Chondrocyte (in vitro differentiated cells): Measurements from ENCODE around the gene SMLR1. TPM values are rescaled to one million over a fixed set of nuclear protein-coding genes. Genes with fewer than 3 reads are reported as not detected.

Experiments
- DNase-seq: peaks from one replicate; pipeline ENCODE4 v3.0.0; 2021; ENCODE audit warnings: mixed read lengths, low spot score
- H3K27ac Mint-ChIP-seq: one replicate; pipeline ENCODE4 v1.8.0; 2021; ENCODE audit warnings: mild to moderate bottlenecking, moderate library complexity, mixed read lengths; ENCODE audit not compliant: unreplicated experiment
- H3K27me3 Mint-ChIP-seq: 2 replicates; pipeline ENCODE4 v1.8.0; 2021; ENCODE audit warnings: low read depth, mixed read lengths
- H3K36me3 Mint-ChIP-seq: 2 replicates; pipeline ENCODE4 v1.8.0; 2021; ENCODE audit warnings: low read depth, mixed read lengths
- H3K4me1 Mint-ChIP-seq: 2 replicates; pipeline ENCODE4 v1.8.0; 2021; ENCODE audit warnings: low read depth, mild to moderate bottlenecking, mixed read lengths
- H3K4me3 Mint-ChIP-seq: one replicate; pipeline ENCODE4 v1.8.0; 2021; ENCODE audit warnings: mild to moderate bottlenecking, moderate library complexity, mixed read lengths; ENCODE audit not compliant: unreplicated experiment
- H3K9me3 Mint-ChIP-seq: 2 replicates; pipeline ENCODE4 v1.8.0; 2021; ENCODE audit warnings: low read depth, mixed read lengths
- total RNA-seq: library from RNA; stranded (reverse); gene quantifications from 3 replicates; pipeline ENCODE4 v1.2.1, GENCODE V29; 2021
- TF ChIP-seq, protein P1 (sequence below): fragments of 200-600 bp; sonication (generic); IDR thresholded peaks from 2 replicates; pipeline ENCODE4 v1.5.0; 2021; ENCODE audit warnings: antibody characterized with exemption, mild to moderate bottlenecking, moderate library complexity

Gene SMLR1
- total RNA-seq, 1 donor from 2014 or later: not detected

DNA sequence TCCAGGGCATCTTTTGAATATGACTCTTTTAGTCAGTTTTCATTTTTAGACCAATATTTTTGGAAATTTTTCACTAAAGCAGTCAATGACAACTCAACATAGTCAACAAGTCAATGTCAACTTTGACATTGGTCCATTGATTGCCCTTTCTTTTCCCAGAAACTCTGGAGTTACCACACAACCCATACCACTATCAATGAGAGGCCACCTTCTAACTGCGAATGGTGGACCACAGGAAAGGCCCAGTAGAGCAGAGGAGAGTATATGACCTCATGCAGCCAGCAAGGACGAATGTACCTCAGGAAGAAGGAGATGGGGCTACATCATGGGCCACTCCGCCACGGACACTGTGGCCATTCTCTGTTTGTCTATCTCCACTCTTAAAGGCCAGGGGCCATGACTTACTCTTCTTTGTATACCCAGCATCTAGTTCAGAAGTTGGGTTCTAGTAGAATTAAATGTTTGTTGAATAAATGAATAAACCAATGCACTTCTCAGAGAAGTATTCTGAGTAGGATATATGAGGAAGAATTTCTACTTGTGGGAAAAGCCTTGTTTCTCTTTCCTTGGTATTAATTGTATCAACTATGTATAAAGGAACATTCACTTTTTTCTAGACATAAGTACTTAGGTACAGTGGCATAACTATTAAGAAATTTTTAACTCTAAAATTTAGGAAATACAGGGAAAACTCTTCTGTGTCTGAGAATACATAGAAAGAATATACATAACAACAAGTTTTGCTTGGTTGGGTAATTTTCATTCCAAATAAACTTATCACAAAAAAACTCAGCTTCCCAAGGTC is 562 bp upstream of the SMLR1 start:
- Mint-ChIP-seq H3K4me3 (no peak overlapping the region), H3K27me3 (no peaks in the 10 kb centered on the region), H3K36me3 (no peaks in the 10 kb centered on the region), H3K4me1 (no peaks in the 10 kb centered on the region), H3K27ac (no peak overlapping the region), H3K9me3 (no peaks in the 10 kb centered on the region)
- TF ChIP-seq, protein P1, sequence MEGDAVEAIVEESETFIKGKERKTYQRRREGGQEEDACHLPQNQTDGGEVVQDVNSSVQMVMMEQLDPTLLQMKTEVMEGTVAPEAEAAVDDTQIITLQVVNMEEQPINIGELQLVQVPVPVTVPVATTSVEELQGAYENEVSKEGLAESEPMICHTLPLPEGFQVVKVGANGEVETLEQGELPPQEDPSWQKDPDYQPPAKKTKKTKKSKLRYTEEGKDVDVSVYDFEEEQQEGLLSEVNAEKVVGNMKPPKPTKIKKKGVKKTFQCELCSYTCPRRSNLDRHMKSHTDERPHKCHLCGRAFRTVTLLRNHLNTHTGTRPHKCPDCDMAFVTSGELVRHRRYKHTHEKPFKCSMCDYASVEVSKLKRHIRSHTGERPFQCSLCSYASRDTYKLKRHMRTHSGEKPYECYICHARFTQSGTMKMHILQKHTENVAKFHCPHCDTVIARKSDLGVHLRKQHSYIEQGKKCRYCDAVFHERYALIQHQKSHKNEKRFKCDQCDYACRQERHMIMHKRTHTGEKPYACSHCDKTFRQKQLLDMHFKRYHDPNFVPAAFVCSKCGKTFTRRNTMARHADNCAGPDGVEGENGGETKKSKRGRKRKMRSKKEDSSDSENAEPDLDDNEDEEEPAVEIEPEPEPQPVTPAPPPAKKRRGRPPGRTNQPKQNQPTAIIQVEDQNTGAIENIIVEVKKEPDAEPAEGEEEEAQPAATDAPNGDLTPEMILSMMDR: no peak
- DNase-seq: no peak

DNA sequence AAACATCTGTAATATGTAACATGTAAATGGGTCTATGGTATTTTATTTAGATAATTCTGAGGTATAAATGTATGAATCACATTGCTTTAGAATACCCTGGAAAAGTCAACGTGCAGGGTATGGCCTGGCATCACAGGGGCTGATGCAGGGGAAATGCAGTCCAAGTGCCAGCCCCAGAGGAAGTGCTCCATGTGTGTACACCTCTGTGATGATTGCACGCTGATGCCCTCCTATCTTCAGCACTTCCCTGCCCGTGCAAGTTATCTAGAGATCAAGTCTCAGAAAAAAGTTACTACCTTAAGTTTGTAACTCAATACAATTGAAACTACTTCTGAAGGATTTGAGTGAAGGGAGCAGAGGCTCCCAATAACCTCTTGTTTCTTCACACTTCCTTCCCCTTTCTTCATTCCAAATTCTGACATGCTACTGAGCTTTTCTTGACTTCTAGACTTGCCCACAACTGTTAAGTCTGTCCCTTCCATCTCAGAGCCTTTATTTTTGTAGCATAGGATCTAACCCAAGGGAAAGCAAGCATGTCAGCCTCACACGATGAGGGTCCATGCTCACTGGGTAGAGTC is 2.2 kb downstream of the SMLR1 start:
- Mint-ChIP-seq H3K4me3 (no peak overlapping the region), H3K9me3 (no peaks in the 10 kb centered on the region), H3K36me3 (no peaks in the 10 kb centered on the region), H3K27ac (no peak overlapping the region), H3K27me3 (no peaks in the 10 kb centered on the region), H3K4me1 (no peaks in the 10 kb centered on the region)
- TF ChIP-seq, protein P1: no peak
- DNase-seq: no peak

DNA sequence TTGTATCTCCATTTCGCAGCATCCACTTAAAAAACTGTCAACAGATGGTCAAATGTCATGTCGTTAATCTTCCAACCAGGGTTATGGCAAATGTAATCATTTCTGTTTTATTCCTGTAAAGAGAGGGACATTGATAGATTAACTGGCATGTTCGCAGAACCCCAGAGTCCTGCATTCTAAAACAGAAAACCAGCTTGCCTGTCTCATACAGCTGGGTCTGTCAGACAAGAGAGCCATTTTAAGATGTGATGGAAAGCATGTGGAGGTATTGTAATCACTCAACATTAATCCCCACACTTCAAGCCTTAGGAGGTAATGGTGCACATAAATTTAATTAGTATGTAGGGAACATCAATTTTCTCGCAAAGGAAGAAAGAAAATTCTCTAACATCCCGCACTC is 4.4 kb downstream of the SMLR1 start:
- H3K4me3 Mint-ChIP-seq: no peak overlapping the region
- DNase-seq: no peak

DNA sequence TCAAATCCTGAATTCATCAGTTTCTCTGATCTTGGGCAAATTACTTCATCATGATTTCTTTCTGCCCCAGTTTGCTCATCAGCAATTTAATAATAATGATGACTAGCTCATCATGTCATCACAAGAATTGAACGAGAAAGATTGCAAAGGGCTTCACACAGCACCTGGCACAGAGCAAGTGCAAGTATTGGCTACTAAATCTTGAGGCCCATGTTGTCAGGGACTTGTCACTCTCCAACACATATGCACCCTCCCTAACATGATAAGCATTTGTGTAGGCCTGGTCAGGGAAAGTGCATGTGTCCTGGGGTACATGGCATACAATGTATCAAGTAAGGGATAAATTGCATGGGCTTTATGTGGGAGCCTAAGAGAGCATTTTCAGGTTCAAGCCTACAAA is 6.4 kb downstream of the SMLR1 start:
- Mint-ChIP-seq H3K27ac (no peak overlapping the region), H3K4me1 (peaks cover 3% of the 10 kb centered on the region), H3K9me3 (no peaks in the 10 kb centered on the region), H3K36me3 (no peaks in the 10 kb centered on the region), H3K4me3 (no peak overlapping the region), H3K27me3 (no peaks in the 10 kb centered on the region)
- TF ChIP-seq, protein P1: no peak
- no peak for DNase-seq

More for the DNA sequence above, 4.4 kb downstream of the SMLR1 start:
- H3K4me1 Mint-ChIP-seq: no peaks in the 10 kb centered on the region
- TF ChIP-seq, protein P1: no peak
- no peaks in the 10 kb centered on the region for H3K27me3 Mint-ChIP-seq
- no peaks in the 10 kb centered on the region for H3K36me3 Mint-ChIP-seq
- no peaks in the 10 kb centered on the region for H3K9me3 Mint-ChIP-seq
- H3K27ac Mint-ChIP-seq: no peak overlapping the region

DNA sequence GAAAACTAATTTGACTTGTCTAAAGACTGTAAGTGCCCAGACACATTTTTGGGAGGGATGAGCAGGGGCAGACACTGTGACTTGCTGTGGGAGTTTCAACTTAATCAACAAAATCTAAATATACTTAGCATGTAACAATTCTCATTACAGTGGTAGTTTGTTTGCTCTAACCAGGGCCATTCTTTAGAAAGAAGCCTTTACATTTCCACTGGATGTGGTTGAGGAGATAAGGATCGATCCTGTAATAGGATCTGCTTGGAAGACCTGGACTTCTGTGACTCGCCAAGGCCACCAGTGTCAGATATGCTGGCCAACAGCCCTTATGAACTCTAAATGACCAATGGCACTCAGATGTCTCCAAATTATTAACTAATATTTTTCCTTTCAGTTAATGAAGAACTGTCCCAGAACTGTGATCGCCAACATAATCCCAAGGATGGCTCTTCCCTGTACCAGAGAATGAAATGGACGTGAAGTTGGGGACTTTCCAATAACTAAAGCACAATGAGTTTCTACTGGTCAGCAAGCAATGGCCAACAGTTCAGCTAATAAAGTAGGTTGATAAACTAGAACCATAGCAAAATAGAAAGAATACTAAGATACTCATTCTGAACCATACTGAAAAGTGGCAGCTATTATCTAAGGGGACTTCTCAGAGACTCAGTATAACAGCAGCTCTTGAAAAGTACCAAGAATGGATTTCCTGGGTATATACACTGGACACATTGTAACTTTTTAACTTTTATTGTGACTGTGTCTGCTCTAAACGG is 7.5 kb downstream of the SMLR1 start:
- no peak for DNase-seq
- Mint-ChIP-seq H3K4me3 (no peak overlapping the region), H3K27me3 (no peaks in the 10 kb centered on the region), H3K9me3 (no peaks in the 10 kb centered on the region), H3K36me3 (no peaks in the 10 kb centered on the region), H3K27ac (no peak overlapping the region), H3K4me1 (peaks cover 12% of the 10 kb centered on the region)
- TF ChIP-seq, protein P1: no peak
